ENCODE data around the gene MARS1.

The MARS1 gene

GRCh38 chr12:57539134-57539768, 51.4 kb downstream of the MARS1 start:
- peaks cover 3% of the 10 kb centered on the region for H3K4me1 Mint-ChIP-seq
- no peaks in the 10 kb centered on the region for H3K9me3 Mint-ChIP-seq
- ATAC-seq (ENCODE audit: low read depth) (no peak), DNase-seq (ENCODE audit: low spot score in 2 of 2) (no peak)
- H3K27ac Mint-ChIP-seq = peak overlapping the region; percentile 17
- no peak overlapping the region for H3K4me3 Mint-ChIP-seq
- peaks cover 15% of the 10 kb centered on the region for H3K36me3 Mint-ChIP-seq
- no peaks in the 10 kb centered on the region for H3K27me3 Mint-ChIP-seq

- H3K4me3 Mint-ChIP-seq = no peak overlapping the region
- H3K27ac Mint-ChIP-seq = no peak overlapping the region
- peaks cover 7% of the 10 kb centered on the region for H3K4me1 Mint-ChIP-seq
- ATAC-seq (ENCODE audit: low read depth) (no peak), DNase-seq (ENCODE audit: low spot score in 2 of 2) (no peak)
- no peaks in the 10 kb centered on the region for H3K27me3 Mint-ChIP-seq
- no peaks in the 10 kb centered on the region for H3K9me3 Mint-ChIP-seq
- peaks cover 11% of the 10 kb centered on the region for H3K36me3 Mint-ChIP-seq
These were observed 53.1 kb downstream of the MARS1 start for GRCh38 chr12:57541001-57541400.

- no peak overlapping the region for H3K27ac Mint-ChIP-seq
- H3K27me3 Mint-ChIP-seq = no peaks in the 10 kb centered on the region
- DNase-seq (ENCODE audit: low spot score in 2 of 2) = no peak
- ATAC-seq (ENCODE audit: low read depth) = no peak
- peaks cover 11% of the 10 kb centered on the region for H3K36me3 Mint-ChIP-seq
- no peaks in the 10 kb centered on the region for H3K9me3 Mint-ChIP-seq
- H3K4me3 Mint-ChIP-seq = no peak overlapping the region
- peaks cover 13% of the 10 kb centered on the region for H3K4me1 Mint-ChIP-seq
These were observed 53.8 kb downstream of the MARS1 start for GRCh38 chr12:57541717-57542116.

GRCh38 chr12:57543581-57543980, 55.7 kb downstream of the MARS1 start:
- Mint-ChIP-seq H3K9me3 (no peaks in the 10 kb centered on the region), H3K36me3 (peaks cover 9% of the 10 kb centered on the region), H3K4me3 (no peak overlapping the region), H3K27ac (no peak overlapping the region), H3K27me3 (no peaks in the 10 kb centered on the region), H3K4me1 (peaks cover 21% of the 10 kb centered on the region)
- DNase-seq (ENCODE audit: low spot score in 2 of 2) (no peak), ATAC-seq (ENCODE audit: low read depth) (no peak)

GRCh38 chr12:57545809-57546437, 58.1 kb downstream of the MARS1 start:
- no peaks in the 10 kb centered on the region for H3K9me3 Mint-ChIP-seq
- peak overlapping the region; percentile 96 for H3K27ac Mint-ChIP-seq
- H3K27me3 Mint-ChIP-seq = peaks cover 4% of the 10 kb centered on the region
- ATAC-seq (ENCODE audit: low read depth) = no peak
- peak overlapping the region; percentile 97 for H3K4me3 Mint-ChIP-seq
- H3K4me1 Mint-ChIP-seq = peaks cover 33% of the 10 kb centered on the region
- DNase-seq (ENCODE audit: low spot score in 2 of 2) = no peak
- peaks cover 4% of the 10 kb centered on the region for H3K36me3 Mint-ChIP-seq

GRCh38 chr12:57546438-57547287, 58.8 kb downstream of the MARS1 start, which contains the start of gene DCTN2:
Gene DCTN2, minus strand, starts transcription at chr12:57547192. Its CDS starts 129 bp downstream, at chr12:57547063.
- H3K27me3 Mint-ChIP-seq = peaks cover 4% of the 10 kb centered on the region
- H3K4me3 Mint-ChIP-seq = peak within 1 kb of the TSS; percentile 97

GRCh38 chr12:57547288-57548012, 59.6 kb downstream of the MARS1 start:
- Mint-ChIP-seq H3K27ac (peak overlapping the region; percentile 96), H3K9me3 (no peaks in the 10 kb centered on the region), H3K4me3 (peak overlapping the region; percentile 97), H3K27me3 (peaks cover 4% of the 10 kb centered on the region), H3K4me1 (peaks cover 31% of the 10 kb centered on the region), H3K36me3 (no peaks in the 10 kb centered on the region)
- no peak for ATAC-seq (ENCODE audit: low read depth)
- no peak for DNase-seq (ENCODE audit: low spot score in 2 of 2)

More at GRCh38 chr12:57546438-57547287, 58.8 kb downstream of the MARS1 start, which contains the start of gene DCTN2:
- peaks cover 31% of the 10 kb centered on the region for H3K4me1 Mint-ChIP-seq
- H3K36me3 Mint-ChIP-seq = no peaks in the 10 kb centered on the region
- H3K27ac Mint-ChIP-seq = peak within 1 kb of the TSS; percentile 96
- DNase-seq (ENCODE audit: low spot score in 2 of 2) (peak; percentile 73 to 83), ATAC-seq (ENCODE audit: low read depth) (peak; percentile 94)
- no peaks in the 10 kb centered on the region for H3K9me3 Mint-ChIP-seq

GRCh38 chr12:57548013-57548315, 60.1 kb downstream of the MARS1 start:
- ATAC-seq (ENCODE audit: low read depth) (no peak), DNase-seq (ENCODE audit: low spot score in 2 of 2) (no peak)
- H3K36me3 Mint-ChIP-seq = no peaks in the 10 kb centered on the region
- H3K27me3 Mint-ChIP-seq = peaks cover 4% of the 10 kb centered on the region
- peaks cover 31% of the 10 kb centered on the region for H3K4me1 Mint-ChIP-seq
- no peaks in the 10 kb centered on the region for H3K9me3 Mint-ChIP-seq
- H3K27ac Mint-ChIP-seq = no peak overlapping the region
- no peak overlapping the region for H3K4me3 Mint-ChIP-seq

GRCh38 chr12:57548488-57548887, 60.6 kb downstream of the MARS1 start:
- DNase-seq (ENCODE audit: low spot score in 2 of 2) (no peak), ATAC-seq (ENCODE audit: low read depth) (no peak)
- peaks cover 4% of the 10 kb centered on the region for H3K27me3 Mint-ChIP-seq
- no peak overlapping the region for H3K27ac Mint-ChIP-seq
- H3K36me3 Mint-ChIP-seq = no peaks in the 10 kb centered on the region
- H3K9me3 Mint-ChIP-seq = no peaks in the 10 kb centered on the region
- H3K4me3 Mint-ChIP-seq = peak overlapping the region; percentile 9
- H3K4me1 Mint-ChIP-seq = peaks cover 31% of the 10 kb centered on the region

GRCh38 chr12:57549203-57549908, 61.5 kb downstream of the MARS1 start:
- Mint-ChIP-seq H3K27ac (no peak overlapping the region), H3K4me1 (peaks cover 31% of the 10 kb centered on the region), H3K36me3 (no peaks in the 10 kb centered on the region), H3K4me3 (peak overlapping the region; percentile 69), H3K27me3 (peaks cover 4% of the 10 kb centered on the region), H3K9me3 (no peaks in the 10 kb centered on the region)
- DNase-seq (ENCODE audit: low spot score in 2 of 2) = no peak
- no peak for ATAC-seq (ENCODE audit: low read depth)

GRCh38 chr12:57549909-57550640, 62.2 kb downstream of the MARS1 start, which contains the start of gene KIF5A:
Gene KIF5A, plus strand, starts transcription at chr12:57550044. Its CDS starts 228 bp downstream, at chr12:57550272.
- no peaks in the 10 kb centered on the region for H3K9me3 Mint-ChIP-seq
- ATAC-seq (ENCODE audit: low read depth) = peak; percentile 41
- no peak within 1 kb of the TSS for H3K27ac Mint-ChIP-seq

GRCh38 chr12:57550641-57551549, 63.0 kb downstream of the MARS1 start:
- H3K4me1 Mint-ChIP-seq = peaks cover 27% of the 10 kb centered on the region
- H3K9me3 Mint-ChIP-seq = no peaks in the 10 kb centered on the region
- peaks cover 4% of the 10 kb centered on the region for H3K27me3 Mint-ChIP-seq
- no peaks in the 10 kb centered on the region for H3K36me3 Mint-ChIP-seq
- H3K4me3 Mint-ChIP-seq = peak overlapping the region; percentile 69
- no peak overlapping the region for H3K27ac Mint-ChIP-seq
- DNase-seq (ENCODE audit: low spot score in 2 of 2) (no peak), ATAC-seq (ENCODE audit: low read depth) (no peak)

More at GRCh38 chr12:57549909-57550640, 62.2 kb downstream of the MARS1 start, which contains the start of gene KIF5A:
- peaks cover 4% of the 10 kb centered on the region for H3K27me3 Mint-ChIP-seq
- no peaks in the 10 kb centered on the region for H3K36me3 Mint-ChIP-seq
- H3K4me3 Mint-ChIP-seq = peak within 1 kb of the TSS; percentile 69
- DNase-seq (ENCODE audit: low spot score in 2 of 2) = peak; percentile 44 to 58
- H3K4me1 Mint-ChIP-seq = peaks cover 27% of the 10 kb centered on the region
